ENCODE measurements around the gene CHST9.
A peak's percentile ranks its signal among the peaks of the same experiment; 100 is the strongest.

The CHST9 gene

DNA sequence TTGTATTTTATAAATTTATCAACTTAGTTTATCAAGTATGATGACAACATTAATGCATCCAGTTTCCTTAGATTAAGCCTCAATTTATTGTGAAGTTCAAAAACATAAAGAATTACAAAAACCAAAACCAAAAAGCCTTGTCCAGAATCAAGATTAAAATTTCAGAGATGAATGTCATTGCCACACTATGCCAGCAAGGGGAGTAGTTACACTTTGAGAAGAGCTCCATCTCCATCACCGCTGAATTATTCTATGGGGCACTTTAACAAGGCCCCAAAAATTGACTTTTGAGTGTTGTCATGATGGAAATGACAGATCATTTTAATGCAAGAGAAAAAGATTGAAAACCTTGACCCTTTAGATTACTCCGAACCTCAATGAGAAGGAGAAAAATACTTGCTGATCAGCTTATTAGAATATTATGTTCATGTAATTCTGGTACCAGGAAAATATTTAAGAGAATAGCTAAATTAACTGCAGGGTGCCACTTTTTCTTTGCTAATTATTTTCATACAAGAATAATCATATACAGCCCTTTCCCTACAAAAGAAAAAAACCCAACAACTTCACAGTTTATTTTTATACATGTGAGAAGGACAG, 167.1 kb downstream of the CHST9 start:
- Histone ChIP-seq H3K4me1 (ENCODE audit: low read depth, poor library complexity, severe bottlenecking) (no peaks in the 10 kb centered on the region), H3K27ac (no peak overlapping the region), H4K20me1 (ENCODE audit: insufficient read depth) (no peaks in the 10 kb centered on the region), H3K9ac (no peak overlapping the region), H3K36me3 (ENCODE audit: insufficient read depth) (no peaks in the 10 kb centered on the region), H2AFZ (ENCODE audit: low read depth) (no peak overlapping the region), H3K4me3 (IDR thresholded peaks at IDR 0.05; ENCODE audit: insufficient read depth, low read depth, low read length) (no peak overlapping the region), H3K27me3 (ENCODE audit: insufficient read depth, low read depth) (no peaks in the 10 kb centered on the region), H3K4me2 (no peak overlapping the region), H3K79me2 (ENCODE audit: insufficient read depth, low read depth) (no peaks in the 10 kb centered on the region)
- TF ChIP-seq, protein P1, sequence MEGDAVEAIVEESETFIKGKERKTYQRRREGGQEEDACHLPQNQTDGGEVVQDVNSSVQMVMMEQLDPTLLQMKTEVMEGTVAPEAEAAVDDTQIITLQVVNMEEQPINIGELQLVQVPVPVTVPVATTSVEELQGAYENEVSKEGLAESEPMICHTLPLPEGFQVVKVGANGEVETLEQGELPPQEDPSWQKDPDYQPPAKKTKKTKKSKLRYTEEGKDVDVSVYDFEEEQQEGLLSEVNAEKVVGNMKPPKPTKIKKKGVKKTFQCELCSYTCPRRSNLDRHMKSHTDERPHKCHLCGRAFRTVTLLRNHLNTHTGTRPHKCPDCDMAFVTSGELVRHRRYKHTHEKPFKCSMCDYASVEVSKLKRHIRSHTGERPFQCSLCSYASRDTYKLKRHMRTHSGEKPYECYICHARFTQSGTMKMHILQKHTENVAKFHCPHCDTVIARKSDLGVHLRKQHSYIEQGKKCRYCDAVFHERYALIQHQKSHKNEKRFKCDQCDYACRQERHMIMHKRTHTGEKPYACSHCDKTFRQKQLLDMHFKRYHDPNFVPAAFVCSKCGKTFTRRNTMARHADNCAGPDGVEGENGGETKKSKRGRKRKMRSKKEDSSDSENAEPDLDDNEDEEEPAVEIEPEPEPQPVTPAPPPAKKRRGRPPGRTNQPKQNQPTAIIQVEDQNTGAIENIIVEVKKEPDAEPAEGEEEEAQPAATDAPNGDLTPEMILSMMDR (conservative IDR thresholded peaks at IDR 0.05; ENCODE audit: low read depth, low read length), result peak; percentile 76

GRCh38 chr18:27014841-27015240, 170.3 kb downstream of the CHST9 start:
- Histone ChIP-seq H3K4me1 (ENCODE audit: low read depth, poor library complexity, severe bottlenecking) (no peaks in the 10 kb centered on the region), H3K27me3 (ENCODE audit: insufficient read depth, low read depth) (no peaks in the 10 kb centered on the region), H3K36me3 (ENCODE audit: insufficient read depth) (no peaks in the 10 kb centered on the region), H4K20me1 (ENCODE audit: insufficient read depth) (no peaks in the 10 kb centered on the region), H3K27ac (no peak overlapping the region), H2AFZ (ENCODE audit: low read depth) (no peak overlapping the region), H3K79me2 (ENCODE audit: insufficient read depth, low read depth) (no peaks in the 10 kb centered on the region), H3K9ac (no peak overlapping the region), H3K4me3 (IDR thresholded peaks at IDR 0.05; ENCODE audit: insufficient read depth, low read depth, low read length) (no peak overlapping the region), H3K4me2 (no peak overlapping the region)
- TF ChIP-seq, protein P1 (conservative IDR thresholded peaks at IDR 0.05; ENCODE audit: low read depth, low read length), result no peak

DNA sequence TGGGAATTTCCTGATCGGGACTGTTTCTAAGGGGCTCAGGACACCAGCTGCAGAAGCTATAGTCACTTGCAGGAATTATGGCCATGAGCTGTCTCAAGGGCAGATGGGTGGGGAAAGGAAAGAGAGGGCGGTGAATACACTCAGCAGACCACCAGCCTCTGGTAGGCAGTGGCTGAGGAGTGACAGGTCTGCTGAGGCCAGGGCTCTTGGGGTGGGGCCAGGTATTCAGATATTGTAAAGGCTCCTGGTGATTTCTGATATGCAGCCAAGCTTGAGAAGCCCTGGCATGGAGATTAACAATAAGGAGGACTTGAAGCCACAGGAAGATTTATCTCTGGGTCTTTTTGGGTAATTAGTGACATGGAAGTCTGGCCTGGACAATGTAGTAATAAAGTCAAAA, 174.3 kb downstream of the CHST9 start:
- no peaks in the 10 kb centered on the region for H4K20me1 ChIP-seq (ENCODE audit: insufficient read depth)
- no peaks in the 10 kb centered on the region for H3K79me2 ChIP-seq (ENCODE audit: insufficient read depth, low read depth)
- H3K9ac ChIP-seq, result no peak overlapping the region
- no peak overlapping the region for H3K27ac ChIP-seq
- H3K4me3 ChIP-seq (IDR thresholded peaks at IDR 0.05; ENCODE audit: insufficient read depth, low read depth, low read length), result no peak overlapping the region
- H3K4me1 ChIP-seq (ENCODE audit: low read depth, poor library complexity, severe bottlenecking), result no peaks in the 10 kb centered on the region
- no peaks in the 10 kb centered on the region for H3K36me3 ChIP-seq (ENCODE audit: insufficient read depth)
- TF ChIP-seq, protein P1 (conservative IDR thresholded peaks at IDR 0.05; ENCODE audit: low read depth, low read length), result no peak
- H3K27me3 ChIP-seq (ENCODE audit: insufficient read depth, low read depth), result no peaks in the 10 kb centered on the region
- H3K4me2 ChIP-seq, result no peak overlapping the region
- H2AFZ ChIP-seq (ENCODE audit: low read depth), result no peak overlapping the region

DNA sequence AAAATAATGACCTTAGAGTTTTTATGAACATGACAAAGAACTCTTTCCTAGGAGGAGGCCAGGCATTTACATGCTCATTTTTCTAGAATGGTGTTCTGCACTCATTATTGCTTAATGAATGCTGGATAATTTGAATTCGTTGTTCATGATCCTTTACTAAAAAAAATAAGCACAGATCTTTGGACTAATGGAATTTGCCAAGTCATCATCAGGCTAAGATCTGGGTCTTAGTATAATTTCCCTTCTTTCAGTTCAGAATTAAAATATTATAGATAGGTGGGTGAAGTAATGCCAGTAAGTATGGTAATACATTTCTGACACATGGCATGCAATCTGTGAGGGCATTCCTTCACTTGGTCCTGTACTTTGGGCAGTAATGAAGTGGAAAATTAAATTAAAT, 175.8 kb downstream of the CHST9 start:
- H3K4me3 ChIP-seq (IDR thresholded peaks at IDR 0.05; ENCODE audit: insufficient read depth, low read depth, low read length), result no peak overlapping the region
- H3K79me2 ChIP-seq (ENCODE audit: insufficient read depth, low read depth), result no peaks in the 10 kb centered on the region
- no peaks in the 10 kb centered on the region for H3K27me3 ChIP-seq (ENCODE audit: insufficient read depth, low read depth)
- no peaks in the 10 kb centered on the region for H3K4me1 ChIP-seq (ENCODE audit: low read depth, poor library complexity, severe bottlenecking)
- no peak overlapping the region for H2AFZ ChIP-seq (ENCODE audit: low read depth)
- H4K20me1 ChIP-seq (ENCODE audit: insufficient read depth), result no peaks in the 10 kb centered on the region
- H3K4me2 ChIP-seq, result no peak overlapping the region
- TF ChIP-seq, protein P1 (conservative IDR thresholded peaks at IDR 0.05; ENCODE audit: low read depth, low read length), result no peak
- no peaks in the 10 kb centered on the region for H3K36me3 ChIP-seq (ENCODE audit: insufficient read depth)
- no peak overlapping the region for H3K27ac ChIP-seq
- no peak overlapping the region for H3K9ac ChIP-seq
